ENCODE data around the gene RGS7.
"Not testable (repeated sequence)": the region's sequence is repeated elsewhere in the genome, so short reads cannot be mapped to it uniquely, and the experiment has no call there.

The RGS7 gene

GRCh38 chr1:240813720-240814119 is 543.3 kb downstream of the RGS7 start:
- DNase-seq = no peak

GRCh38 chr1:240811256-240811655 is 545.7 kb downstream of the RGS7 start:
- no peak for DNase-seq

- DNase-seq = no peak
These were observed 548.6 kb downstream of the RGS7 start for GRCh38 chr1:240808381-240808780.

GRCh38 chr1:240806200-240806745 is 550.7 kb downstream of the RGS7 start:
- DNase-seq = no peak

- DNase-seq = no peak
These were observed 552.5 kb downstream of the RGS7 start for GRCh38 chr1:240804475-240804874.

GRCh38 chr1:240803151-240803550 is 553.9 kb downstream of the RGS7 start:
- no peak for DNase-seq

- no peak for DNase-seq
These were observed 554.7 kb downstream of the RGS7 start for GRCh38 chr1:240802271-240802670.

- DNase-seq = no peak
These were observed 555.6 kb downstream of the RGS7 start for GRCh38 chr1:240801442-240801841.

GRCh38 chr1:240800291-240800690 is 556.7 kb downstream of the RGS7 start:
- DNase-seq = no peak

- DNase-seq = no peak
These were observed 560.0 kb downstream of the RGS7 start for GRCh38 chr1:240797050-240797449.

GRCh38 chr1:240794046-240794843 is 562.8 kb downstream of the RGS7 start:
- no peak for DNase-seq

- no peak for DNase-seq
These were observed 564.0 kb downstream of the RGS7 start for GRCh38 chr1:240792915-240793529.

- DNase-seq = no peak
These were observed 566.1 kb downstream of the RGS7 start for GRCh38 chr1:240790856-240791255.

- no peak for DNase-seq
These were observed 570.1 kb downstream of the RGS7 start for GRCh38 chr1:240786880-240787279.

- DNase-seq = no peak
These were observed 572.2 kb downstream of the RGS7 start for GRCh38 chr1:240784776-240785175.

- DNase-seq = not testable (repeated sequence)
These were observed 573.3 kb downstream of the RGS7 start for GRCh38 chr1:240783728-240784137.

- DNase-seq = no peak
These were observed 580.8 kb downstream of the RGS7 start for GRCh38 chr1:240776237-240776636.

GRCh38 chr1:240772131-240772530 is 584.9 kb downstream of the RGS7 start:
- no peak for DNase-seq

- no peak for DNase-seq
These were observed 585.6 kb downstream of the RGS7 start for GRCh38 chr1:240771450-240771849.

- DNase-seq = no peak
These were observed 588.0 kb downstream of the RGS7 start for GRCh38 chr1:240768979-240769378.

GRCh38 chr1:240766831-240767230 is 590.2 kb downstream of the RGS7 start:
- no peak for DNase-seq

GRCh38 chr1:240765732-240766363 is 591.2 kb downstream of the RGS7 start:
- DNase-seq = no peak

GRCh38 chr1:240763771-240764170 is 593.2 kb downstream of the RGS7 start:
- no peak for DNase-seq

- not testable (repeated sequence) for DNase-seq
These were observed 593.9 kb downstream of the RGS7 start for GRCh38 chr1:240763095-240763494.
